ENCODE data around the gene NEUROD2. TPM values are rescaled to one million over a fixed set of nuclear protein-coding genes. Genes with fewer than 3 reads are reported as not detected.

NEUROD2 gene
- total and polyA plus RNA-seq, 4 donors = not detected

- Histone ChIP-seq H3K9me3 (ENCODE audit: control insufficient read depth in 4 of 4, low read length in 3 of 4) (peaks cover 0 to 1% (median 0%) of the 10 kb centered on the region in 4 donors), H3K4me3 (ENCODE audit: low read depth in 1 of 3, low read length in 3 of 3) (no peak overlapping the region), H3K4me1 (ENCODE audit: control insufficient read depth in 4 of 4, insufficient read depth in 4 of 4, low read length in 3 of 4) (peaks cover 0 to 1% (median under 1%) of the 10 kb centered on the region in 4 donors), H3K36me3 (ENCODE audit: control insufficient read depth in 4 of 4, insufficient read depth in 3 of 4, low read depth in 1 of 4, low read length in 3 of 4) (peaks cover 2 to 37% (median 10%) of the 10 kb centered on the region in 4 donors), H3K9ac (ENCODE audit: low read depth in 1 of 2, low read length in 2 of 2) (no peak overlapping the region), H3K27me3 (ENCODE audit: control insufficient read depth in 4 of 4, insufficient read depth in 4 of 4, low read length in 3 of 4) (no peaks in the 10 kb centered on the region), H3K27ac (ENCODE audit: low read depth in 1 of 2, low read length in 2 of 2) (no peak overlapping the region)
- DNase-seq (ENCODE audit: low spot score) = no peak
- WGBS = 93% methylated on average over 9 of the region's 9 CpGs
- TF ChIP-seq RXRA (IDR thresholded peaks at IDR 0.05) = no peak
- TF ChIP-seq FOXA2 (IDR thresholded peaks at IDR 0.05) = no peak
- no peak for TF ChIP-seq YY1 (IDR thresholded peaks at IDR 0.05)
- no peak for TF ChIP-seq MAX (IDR thresholded peaks at IDR 0.05)
- TF ChIP-seq HNF4G (IDR thresholded peaks at IDR 0.05) = no peak
- no peak for TF ChIP-seq ATF3 (IDR thresholded peaks at IDR 0.05)
- no peak for TF ChIP-seq REST (IDR thresholded peaks at IDR 0.05)
- no peak for TF ChIP-seq ZBTB33 (IDR thresholded peaks at IDR 0.05)
- no peak for TF ChIP-seq SP1 (IDR thresholded peaks at IDR 0.05)
- no peak for TF ChIP-seq JUND (IDR thresholded peaks at IDR 0.05)
- no peak for TF ChIP-seq RAD21 (IDR thresholded peaks at IDR 0.05)
- TF ChIP-seq HNF4A (conservative IDR thresholded peaks at IDR 0.05) = no peak
- TF ChIP-seq, protein P1, sequence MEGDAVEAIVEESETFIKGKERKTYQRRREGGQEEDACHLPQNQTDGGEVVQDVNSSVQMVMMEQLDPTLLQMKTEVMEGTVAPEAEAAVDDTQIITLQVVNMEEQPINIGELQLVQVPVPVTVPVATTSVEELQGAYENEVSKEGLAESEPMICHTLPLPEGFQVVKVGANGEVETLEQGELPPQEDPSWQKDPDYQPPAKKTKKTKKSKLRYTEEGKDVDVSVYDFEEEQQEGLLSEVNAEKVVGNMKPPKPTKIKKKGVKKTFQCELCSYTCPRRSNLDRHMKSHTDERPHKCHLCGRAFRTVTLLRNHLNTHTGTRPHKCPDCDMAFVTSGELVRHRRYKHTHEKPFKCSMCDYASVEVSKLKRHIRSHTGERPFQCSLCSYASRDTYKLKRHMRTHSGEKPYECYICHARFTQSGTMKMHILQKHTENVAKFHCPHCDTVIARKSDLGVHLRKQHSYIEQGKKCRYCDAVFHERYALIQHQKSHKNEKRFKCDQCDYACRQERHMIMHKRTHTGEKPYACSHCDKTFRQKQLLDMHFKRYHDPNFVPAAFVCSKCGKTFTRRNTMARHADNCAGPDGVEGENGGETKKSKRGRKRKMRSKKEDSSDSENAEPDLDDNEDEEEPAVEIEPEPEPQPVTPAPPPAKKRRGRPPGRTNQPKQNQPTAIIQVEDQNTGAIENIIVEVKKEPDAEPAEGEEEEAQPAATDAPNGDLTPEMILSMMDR (IDR thresholded peaks at IDR 0.05; ENCODE audit: low read depth, low read length, missing input control) = no peak
- TF ChIP-seq NR2F2 (IDR thresholded peaks at IDR 0.05) = no peak
- TF ChIP-seq TAF1 (conservative IDR thresholded peaks at IDR 0.05) = no peak
- no peak for TF ChIP-seq GABPA (IDR thresholded peaks at IDR 0.05 in 1 of 2, conservative IDR thresholded peaks at IDR 0.05 in 1 of 2)
- TF ChIP-seq FOXA1 (IDR thresholded peaks at IDR 0.05) = no peak
Measured at GRCh38 chr17:39568702-39569101, 39.0 kb downstream of the NEUROD2 start.

Measured in liver (tissue), 9 donors.